Nephron (organoid): ENCODE data around the gene KDM4B.
"Not testable (repeated sequence)": the region's sequence is repeated elsewhere in the genome, so short reads cannot be mapped to it uniquely, and the experiment has no call there.

Experiments used
- H3K27ac Mint-ChIP-seq, 3 experiments: 2 replicates each; pipeline ENCODE4 v1.8.0; 2020; ENCODE audit warnings: mixed read lengths in 3 of 3, mild to moderate bottlenecking in 2 of 3, moderate library complexity in 1 of 3
- H3K27me3 Mint-ChIP-seq: 2 replicates; pipeline ENCODE4 v1.8.0; 2021; ENCODE audit warnings: low read depth, mild to moderate bottlenecking, moderate library complexity, mixed read lengths
- H3K36me3 Mint-ChIP-seq: 2 replicates; pipeline ENCODE4 v1.8.0; 2020; ENCODE audit warnings: low read depth, mixed read lengths
- H3K4me1 Mint-ChIP-seq: 2 replicates; pipeline ENCODE4 v1.8.0; 2020; ENCODE audit warnings: mixed read lengths
- H3K4me3 Mint-ChIP-seq, 3 experiments: 2 replicates each; pipeline ENCODE4 v1.8.0; 2020; ENCODE audit warnings: mild to moderate bottlenecking in 3 of 3, mixed read lengths in 3 of 3, moderate library complexity in 2 of 3
- H3K9me3 Mint-ChIP-seq: 2 replicates; pipeline ENCODE4 v1.8.0; 2020; ENCODE audit warnings: mixed read lengths
- TF ChIP-seq, protein P1 (sequence below), 3 experiments: fragments of 200-600 bp; sonication (generic); IDR thresholded peaks; one replicate each; pipeline ENCODE4 v1.5.0; 2021; ENCODE audit warnings: antibody characterized with exemption in 3 of 3; ENCODE audit not compliant: unreplicated experiment in 3 of 3

KDM4B gene

GRCh38 chr19:4970558-4971423 lies 1.9 kb downstream of the KDM4B start:
- H3K4me3 Mint-ChIP-seq, result peak overlapping the region; percentile 96 to 100 (median 99)
- H3K27me3 Mint-ChIP-seq, result no peaks in the 10 kb centered on the region
- H3K9me3 Mint-ChIP-seq, result no peaks in the 10 kb centered on the region
- H3K4me1 Mint-ChIP-seq, result peaks cover 48% of the 10 kb centered on the region
- H3K27ac Mint-ChIP-seq, result peak overlapping the region; percentile 39 to 87 (median 85)
- H3K36me3 Mint-ChIP-seq, result peaks cover 4% of the 10 kb centered on the region
- TF ChIP-seq, protein P1, sequence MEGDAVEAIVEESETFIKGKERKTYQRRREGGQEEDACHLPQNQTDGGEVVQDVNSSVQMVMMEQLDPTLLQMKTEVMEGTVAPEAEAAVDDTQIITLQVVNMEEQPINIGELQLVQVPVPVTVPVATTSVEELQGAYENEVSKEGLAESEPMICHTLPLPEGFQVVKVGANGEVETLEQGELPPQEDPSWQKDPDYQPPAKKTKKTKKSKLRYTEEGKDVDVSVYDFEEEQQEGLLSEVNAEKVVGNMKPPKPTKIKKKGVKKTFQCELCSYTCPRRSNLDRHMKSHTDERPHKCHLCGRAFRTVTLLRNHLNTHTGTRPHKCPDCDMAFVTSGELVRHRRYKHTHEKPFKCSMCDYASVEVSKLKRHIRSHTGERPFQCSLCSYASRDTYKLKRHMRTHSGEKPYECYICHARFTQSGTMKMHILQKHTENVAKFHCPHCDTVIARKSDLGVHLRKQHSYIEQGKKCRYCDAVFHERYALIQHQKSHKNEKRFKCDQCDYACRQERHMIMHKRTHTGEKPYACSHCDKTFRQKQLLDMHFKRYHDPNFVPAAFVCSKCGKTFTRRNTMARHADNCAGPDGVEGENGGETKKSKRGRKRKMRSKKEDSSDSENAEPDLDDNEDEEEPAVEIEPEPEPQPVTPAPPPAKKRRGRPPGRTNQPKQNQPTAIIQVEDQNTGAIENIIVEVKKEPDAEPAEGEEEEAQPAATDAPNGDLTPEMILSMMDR (IDR thresholded peaks at IDR 0.05; ENCODE audit: unreplicated experiment in 3 of 3), result no peak

DNA sequence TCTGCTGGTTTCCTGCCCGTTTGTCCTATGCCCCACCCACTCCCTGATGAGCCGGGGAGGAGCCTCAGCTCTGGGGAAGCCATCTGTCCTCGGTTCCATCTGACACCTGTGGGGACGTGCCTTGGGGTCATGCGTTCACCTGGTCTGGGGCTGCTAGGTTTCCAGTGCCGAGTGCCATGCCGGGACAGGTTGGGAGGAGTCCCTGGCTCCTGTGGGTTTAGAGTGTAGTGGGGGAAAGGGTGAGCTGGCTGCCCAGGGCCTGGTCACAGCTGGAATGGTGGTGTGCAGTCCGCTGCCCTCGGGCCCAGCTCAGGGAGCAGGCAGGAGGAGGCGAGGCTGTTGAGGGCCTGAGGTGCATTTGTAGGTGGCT lies 2.5 kb downstream of the KDM4B start:
- peaks cover 52% of the 10 kb centered on the region for H3K4me1 Mint-ChIP-seq
- TF ChIP-seq, protein P1 (IDR thresholded peaks at IDR 0.05; ENCODE audit: unreplicated experiment in 3 of 3), result no peak
- peak overlapping the region; percentile 34 to 87 (median 39) for H3K27ac Mint-ChIP-seq
- peak overlapping the region; percentile 96 to 100 (median 99) for H3K4me3 Mint-ChIP-seq
- peaks cover 4% of the 10 kb centered on the region for H3K36me3 Mint-ChIP-seq
- no peaks in the 10 kb centered on the region for H3K27me3 Mint-ChIP-seq
- no peaks in the 10 kb centered on the region for H3K9me3 Mint-ChIP-seq

- Mint-ChIP-seq H3K27me3 (no peaks in the 10 kb centered on the region), H3K36me3 (peaks cover 5% of the 10 kb centered on the region), H3K9me3 (no peaks in the 10 kb centered on the region), H3K27ac (peak overlapping the region in 1 of 3 experiments; percentile 34), H3K4me3 (peak overlapping the region; percentile 96 to 100 (median 99)), H3K4me1 (peaks cover 57% of the 10 kb centered on the region)
- TF ChIP-seq, protein P1 (IDR thresholded peaks at IDR 0.05; ENCODE audit: unreplicated experiment in 3 of 3), result no peak
Observed at GRCh38 chr19:4971816-4972495, 3.0 kb downstream of the KDM4B start.

- no peak overlapping the region for H3K27ac Mint-ChIP-seq
- TF ChIP-seq, protein P1 (IDR thresholded peaks at IDR 0.05; ENCODE audit: unreplicated experiment in 3 of 3), result no peak
- peak overlapping the region; percentile 52 to 74 (median 68) for H3K4me3 Mint-ChIP-seq
Observed at GRCh38 chr19:4972509-4973230, 3.8 kb downstream of the KDM4B start.

DNA sequence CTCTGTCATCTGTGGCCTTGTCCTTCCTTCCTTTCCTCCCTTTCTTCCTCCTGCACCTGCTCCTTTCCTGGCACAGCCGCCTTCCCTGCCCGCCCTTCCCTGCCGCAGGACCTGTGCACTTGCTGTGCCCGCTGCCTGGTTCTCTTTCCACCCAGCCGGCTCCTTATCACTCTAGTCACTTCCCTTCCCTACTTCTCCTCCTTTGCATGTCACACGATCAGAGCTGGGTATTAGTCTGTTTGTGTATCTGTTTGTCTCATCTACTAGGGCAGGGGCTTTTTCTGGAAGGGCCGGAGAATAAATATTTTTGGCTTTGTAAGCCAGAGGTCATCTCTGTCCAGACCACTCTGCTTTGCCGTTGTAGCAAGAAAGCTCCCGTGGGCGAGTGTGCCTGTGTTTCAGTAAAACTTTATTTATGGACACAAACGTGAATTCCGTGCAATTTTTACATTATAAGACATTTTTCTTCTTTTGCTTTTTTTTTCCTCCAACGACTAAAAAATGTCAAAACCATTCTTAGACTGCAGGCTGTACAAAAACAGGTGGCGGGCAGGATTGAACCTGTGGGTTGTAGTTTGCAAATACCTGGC lies 6.1 kb downstream of the KDM4B start:
- H3K36me3 Mint-ChIP-seq, result peaks cover 11% of the 10 kb centered on the region
- peaks cover 58% of the 10 kb centered on the region for H3K4me1 Mint-ChIP-seq
- peak overlapping the region; percentile 4 to 62 (median 8) for H3K27ac Mint-ChIP-seq
- peak overlapping the region in 2 of 3 experiments; percentile 23 to 53 for H3K4me3 Mint-ChIP-seq
- no peaks in the 10 kb centered on the region for H3K27me3 Mint-ChIP-seq
- H3K9me3 Mint-ChIP-seq, result no peaks in the 10 kb centered on the region
- TF ChIP-seq, protein P1 (IDR thresholded peaks at IDR 0.05; ENCODE audit: unreplicated experiment in 3 of 3), result no peak

More at GRCh38 chr19:4972509-4973230, 3.8 kb downstream of the KDM4B start:
- Mint-ChIP-seq H3K9me3 (no peaks in the 10 kb centered on the region), H3K36me3 (peaks cover 11% of the 10 kb centered on the region), H3K4me1 (peaks cover 60% of the 10 kb centered on the region), H3K27me3 (no peaks in the 10 kb centered on the region)

DNA sequence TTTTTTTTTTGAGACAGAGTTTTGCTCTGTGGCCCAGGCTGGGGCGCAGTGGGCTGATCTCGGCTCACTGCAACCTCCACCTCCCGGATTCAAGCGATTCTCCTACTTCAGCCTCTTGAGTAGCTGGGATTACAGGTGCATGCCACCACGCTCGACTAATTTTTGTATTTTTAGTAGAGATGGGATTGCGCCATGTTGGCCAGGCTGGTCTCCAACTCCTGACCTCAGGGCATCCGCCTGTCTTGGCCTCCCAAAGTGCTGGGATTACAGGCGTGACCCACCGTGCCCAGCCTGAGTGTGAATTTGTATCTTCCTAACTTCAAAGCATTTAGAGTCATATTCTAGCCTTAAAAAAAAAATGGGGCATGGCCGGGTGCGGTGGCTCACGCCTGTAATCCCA lies 6.7 kb downstream of the KDM4B start:
- not testable (repeated sequence) for H3K27me3 Mint-ChIP-seq, H3K27ac Mint-ChIP-seq, H3K4me3 Mint-ChIP-seq, H3K9me3 Mint-ChIP-seq
- peaks cover 11% of the 10 kb centered on the region for H3K36me3 Mint-ChIP-seq
- H3K4me1 Mint-ChIP-seq, result peaks cover 52% of the 10 kb centered on the region
